CD4-positive, alpha-beta T cell treated with Interleukin-15 for 4 hours (primary cell): ENCODE measurements around the gene RHOT1.
"Not testable (repeated sequence)": the region's sequence is repeated elsewhere in the genome, so short reads cannot be mapped to it uniquely, and the experiment has no call there.

ENCODE experiments used
- DNase-seq: peaks from one replicate; pipeline ENCODE4 v3.0.0-alpha.2; 2020; ENCODE audit warnings: low spot score

RHOT1 gene

GRCh38 chr17:32124985-32125847 is 17.1 kb upstream of the RHOT1 start:
- DNase-seq, result no peak

- DNase-seq, result no peak
Observed at GRCh38 chr17:32125848-32126153, 16.5 kb upstream of the RHOT1 start.

- DNase-seq, result no peak
Observed at GRCh38 chr17:32126325-32126724, 16.0 kb upstream of the RHOT1 start.

- DNase-seq, result no peak
Observed at GRCh38 chr17:32126746-32127145, 15.6 kb upstream of the RHOT1 start.

GRCh38 chr17:32127158-32127897 is 15.0 kb upstream of the RHOT1 start:
- peak; percentile 85 for DNase-seq

- DNase-seq, result not testable (repeated sequence)
Observed at GRCh38 chr17:32128470-32128869, 13.8 kb upstream of the RHOT1 start.

GRCh38 chr17:32135497-32136117 is 6.7 kb upstream of the RHOT1 start:
- peak; percentile 14 for DNase-seq

GRCh38 chr17:32136856-32137255 is 5.4 kb upstream of the RHOT1 start:
- DNase-seq, result peak; percentile 4

GRCh38 chr17:32139504-32139903 is 2.8 kb upstream of the RHOT1 start:
- DNase-seq, result not testable (repeated sequence)

- no peak for DNase-seq
Observed at GRCh38 chr17:32141258-32141657, 1.0 kb upstream of the RHOT1 start.

- no peak for DNase-seq
Observed at GRCh38 chr17:32141679-32142037, 644 bp upstream of the RHOT1 start.

GRCh38 chr17:32142857-32143526 is 690 bp downstream of the RHOT1 start:
- DNase-seq, result no peak

GRCh38 chr17:32143527-32143870 is 1.2 kb downstream of the RHOT1 start:
- no peak for DNase-seq

GRCh38 chr17:32144442-32144841 is 2.1 kb downstream of the RHOT1 start:
- not testable (repeated sequence) for DNase-seq

- no peak for DNase-seq
Observed at GRCh38 chr17:32148351-32148750, 6.0 kb downstream of the RHOT1 start.

- no peak for DNase-seq
Observed at GRCh38 chr17:32150358-32150757, 8.1 kb downstream of the RHOT1 start.

- DNase-seq, result no peak
Observed at GRCh38 chr17:32152130-32152529, 9.8 kb downstream of the RHOT1 start.

- DNase-seq, result no peak
Observed at GRCh38 chr17:32155896-32156295, 13.6 kb downstream of the RHOT1 start.

GRCh38 chr17:32156656-32157055 is 14.4 kb downstream of the RHOT1 start:
- DNase-seq, result no peak

- DNase-seq, result no peak
Observed at GRCh38 chr17:32157225-32157624, 14.9 kb downstream of the RHOT1 start.

- no peak for DNase-seq
Observed at GRCh38 chr17:32158870-32159585, 16.7 kb downstream of the RHOT1 start.
